OCI-LY7 (cell line): ENCODE measurements around the gene RTEL1. TPM values are rescaled to one million over a fixed set of nuclear protein-coding genes. Genes with fewer than 3 reads are reported as not detected.

Experiments used
- BruUV-seq: library from RNA; stranded (reverse); fragments of 400-500 nt; replicated peaks from 2 replicates; lab custom pipeline; 2021; lab: Mats Ljungman, UMichigan
- CTCF ChIA-PET: fragments of 300-600 bp; sonication (Branson Sonifier 250); formaldehyde crosslinking; loops from one replicate; lab custom pipeline; 2022; ENCODE audit warnings: antibody characterized with exemption; ENCODE audit not compliant: unreplicated experiment; lab: Charles Lee
- POLR2A ChIA-PET: fragments of 300-600 bp; sonication (Branson Sonifier 250); formaldehyde crosslinking; loops from one replicate; lab custom pipeline; 2022; ENCODE audit warnings: antibody characterized with exemption; lab: Charles Lee
- DNase-seq: peaks from one replicate; pipeline ENCODE4 v3.0.0-alpha.2; 2015; ENCODE audit warnings: low spot score
- H2AFZ ChIP-seq: fragments of 200-600 bp; sonication (generic), shearing (Covaris generic); 2 replicates; pipeline ENCODE4 v1.6.1; 2014; ENCODE audit warnings: mild to moderate bottlenecking, antibody characterized with exemption, low read length, moderate library complexity
- H3K27ac ChIP-seq: fragments of 200-600 bp; sonication (generic); 2 replicates; pipeline ENCODE4 v1.5.1; 2014; ENCODE audit warnings: mixed run types, low read depth, mild to moderate bottlenecking, moderate library complexity, low read length, inconsistent platforms; ENCODE audit not compliant: poor library complexity, severe bottlenecking
- H3K36me3 ChIP-seq: fragments of 200-600 bp; sonication (generic); 2 replicates; pipeline ENCODE4 v1.6.1; 2014; ENCODE audit warnings: mild to moderate bottlenecking, antibody characterized with exemption, low read length, moderate library complexity, mixed read lengths; ENCODE audit not compliant: insufficient read depth
- H3K4me1 ChIP-seq: fragments of 200-600 bp; sonication (generic); 2 replicates; pipeline ENCODE4 v1.5.1; 2014; ENCODE audit warnings: mild to moderate bottlenecking, low read length; ENCODE audit not compliant: insufficient read depth, poor library complexity, severe bottlenecking
- H3K4me2 ChIP-seq: fragments of 200-600 bp; sonication (generic); 2 replicates; pipeline ENCODE4 v1.6.1; 2014; ENCODE audit warnings: mild to moderate bottlenecking, low read length
- H3K4me3 ChIP-seq: fragments of 200-600 bp; sonication (generic); 2 replicates; pipeline ENCODE4 v1.5.1; 2014; ENCODE audit warnings: mild to moderate bottlenecking, low read depth, low read length; ENCODE audit not compliant: poor library complexity, severe bottlenecking
- H3K79me2 ChIP-seq: fragments of 200-600 bp; sonication (generic); 2 replicates; pipeline ENCODE4 v1.6.1; 2016; ENCODE audit warnings: low read depth, mild to moderate bottlenecking, low read length, moderate library complexity, mixed read lengths; ENCODE audit not compliant: insufficient read depth
- H3K9me2 ChIP-seq: fragments of 200-600 bp; sonication (generic); 2 replicates; pipeline ENCODE4 v1.6.1; 2016; ENCODE audit warnings: mild to moderate bottlenecking, low read length, mixed read lengths; ENCODE audit not compliant: insufficient read depth
- H3K9me3 ChIP-seq: fragments of 200-600 bp; sonication (generic); 2 replicates; pipeline ENCODE4 v1.6.1; 2014; ENCODE audit warnings: mild to moderate bottlenecking, mixed run types, low read length, mixed read lengths
- H4K20me1 ChIP-seq: fragments of 200-600 bp; sonication (generic); 2 replicates; pipeline ENCODE4 v1.6.1; 2014; ENCODE audit warnings: mild to moderate bottlenecking, antibody characterized with exemption, low read length, moderate library complexity, mixed read lengths; ENCODE audit not compliant: insufficient read depth
- CTCF ChIP-seq: fragments of 200-600 bp; sonication (generic); conservative IDR thresholded peaks from 2 replicates; pipeline ENCODE4 v1.5.1; 2014; ENCODE audit warnings: mild to moderate bottlenecking, antibody characterized with exemption, low read length, moderate library complexity, mixed read lengths
- EZH2phosphoT487 ChIP-seq: fragments of 200-600 bp; sonication (generic); IDR thresholded peaks from 2 replicates; pipeline ENCODE4 v1.6.1; 2018; ENCODE audit warnings: low read depth, borderline replicate concordance, mild to moderate bottlenecking, mixed run types, antibody characterized with exemption, low read length, moderate library complexity, mixed read lengths
- intact Hi-C: fragments of 100-400 bp; cut with micrococcal nuclease; formaldehyde crosslinking; loops from one replicate; pipeline ENCODE4 v1.10.0; 2022; ENCODE audit not compliant: unreplicated experiment
- total RNA-seq, 2 experiments: library from RNA; depleted of rRNA in 1 of 2; stranded (reverse); fragments of >200 nt in 1 of 2; shearing (Covaris generic) in 1 of 2; gene quantifications; 2 replicates each; pipeline ENCODE4 v1.2.3, GENCODE V29; 2014 to 2022

Gene RTEL1
- total RNA-seq, 2 experiments from 2014 or later, result 22.5 to 47.2 TPM

- Histone ChIP-seq H3K4me3 (peak overlapping the region; percentile 70), H2AFZ (no peak overlapping the region), H3K4me1 (peaks cover 50% of the 10 kb centered on the region), H3K4me2 (peak overlapping the region; percentile 92), H4K20me1 (no peaks in the 10 kb centered on the region), H3K9me2 (no peaks in the 10 kb centered on the region), H3K27ac (peak overlapping the region; percentile 89), H3K79me2 (no peaks in the 10 kb centered on the region), H3K36me3 (peaks cover 57% of the 10 kb centered on the region), H3K9me3 (no peaks in the 10 kb centered on the region)
- intact Hi-C loops, result loop anchor here (1.0 to 2.0 kb wide), 2 partner anchors 10 to 109 kb away; no protein-coding TSS in a partner anchor
- BruUV-seq, result no TSS peak
- ChIA-PET POLR2A (interaction anchor here (1.3 kb wide), 1 partner anchor 31 kb away, joined by 5 read pairs; the partner anchor contains the start of genes ARFRP1 and ZGPAT), CTCF (no interaction called here)
- peak; percentile 37 for DNase-seq
- no peak for TF ChIP-seq EZH2phosphoT487
- TF ChIP-seq CTCF, result no peak
Observed at GRCh38 chr20:63737945-63738686, 80.0 kb downstream of the RTEL1 start.

DNA sequence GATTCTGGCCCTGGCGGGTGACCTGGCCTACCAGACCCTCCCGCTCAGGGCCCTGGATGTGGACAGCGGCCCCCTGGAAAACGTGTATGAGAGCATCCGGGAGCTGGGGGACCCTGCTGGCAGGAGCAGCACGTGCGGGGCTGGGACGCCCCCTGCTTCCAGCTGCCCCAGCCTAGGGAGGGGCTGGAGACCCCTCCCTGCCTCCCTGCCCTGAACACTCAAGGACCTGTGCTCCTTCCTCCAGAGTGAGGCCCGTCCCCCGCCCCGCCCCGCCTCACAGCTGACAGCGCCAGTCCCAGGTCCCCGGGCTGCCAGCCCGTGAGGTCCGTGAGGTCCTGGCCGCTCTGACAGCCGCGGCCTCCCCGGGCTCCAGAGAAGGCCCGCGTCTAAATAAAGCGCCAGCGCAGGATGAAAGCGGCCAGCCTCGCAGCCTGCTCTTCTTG lies 80.6 kb downstream of the RTEL1 start:
- BruUV-seq, result TSS peak; percentile 55

More for the DNA sequence above, 80.6 kb downstream of the RTEL1 start:
- TF ChIP-seq CTCF, result no peak
- TF ChIP-seq EZH2phosphoT487, result no peak
- intact Hi-C loops, result no loop called here
- Histone ChIP-seq H4K20me1 (no peaks in the 10 kb centered on the region), H3K9me3 (no peaks in the 10 kb centered on the region), H2AFZ (no peak overlapping the region), H3K27ac (peak overlapping the region; percentile 89), H3K4me2 (peak overlapping the region; percentile 92), H3K36me3 (peaks cover 58% of the 10 kb centered on the region), H3K9me2 (no peaks in the 10 kb centered on the region), H3K79me2 (no peaks in the 10 kb centered on the region), H3K4me1 (peaks cover 50% of the 10 kb centered on the region), H3K4me3 (peak overlapping the region; percentile 70)
- ChIA-PET CTCF (no interaction called here), POLR2A (interaction anchor here (1.3 kb wide), 1 partner anchor 31 kb away, joined by 5 read pairs; the partner anchor contains the start of genes ARFRP1 and ZGPAT)
- peak; percentile 32 for DNase-seq
